UCSD-AML1 (cell line): ENCODE measurements around the gene HS3ST5.
"Not testable (repeated sequence)": the region's sequence is repeated elsewhere in the genome, so short reads cannot be mapped to it uniquely, and the experiment has no call there.

Experiments
- DNase-seq: peaks from one replicate; lab custom pipeline; 2025; ENCODE audit not compliant: unreplicated experiment; lab: John Stamatoyannopoulos, UW

HS3ST5 gene

GRCh38 chr6:114280239-114280982 lies 62.4 kb downstream of the HS3ST5 start:
- DNase-seq = no peak

DNA sequence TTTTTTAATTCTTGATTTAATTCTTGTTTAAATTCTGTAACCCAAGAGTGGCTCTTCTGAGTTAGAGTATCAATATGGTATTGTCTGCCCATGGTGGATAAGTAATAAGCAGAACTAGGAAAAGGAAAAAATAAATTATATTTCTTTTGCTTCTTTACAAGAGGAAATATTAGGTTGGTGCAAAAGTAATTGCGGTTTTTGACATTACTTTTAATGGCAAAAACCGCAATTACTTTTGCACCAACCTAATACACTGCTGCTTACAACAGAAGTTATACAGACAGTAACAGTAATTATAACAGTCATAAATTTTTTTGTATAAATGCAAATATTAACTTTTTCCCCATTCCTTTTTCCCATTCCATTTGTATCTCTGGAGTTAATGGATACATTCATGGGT lies 65.6 kb downstream of the HS3ST5 start:
- no peak for DNase-seq

- no peak for DNase-seq
Observed at GRCh38 chr6:114276783-114277182, 66.0 kb downstream of the HS3ST5 start.

- DNase-seq = no peak
Observed at GRCh38 chr6:114274836-114275235, 68.0 kb downstream of the HS3ST5 start.

GRCh38 chr6:114272582-114272981 lies 70.2 kb downstream of the HS3ST5 start:
- no peak for DNase-seq

DNA sequence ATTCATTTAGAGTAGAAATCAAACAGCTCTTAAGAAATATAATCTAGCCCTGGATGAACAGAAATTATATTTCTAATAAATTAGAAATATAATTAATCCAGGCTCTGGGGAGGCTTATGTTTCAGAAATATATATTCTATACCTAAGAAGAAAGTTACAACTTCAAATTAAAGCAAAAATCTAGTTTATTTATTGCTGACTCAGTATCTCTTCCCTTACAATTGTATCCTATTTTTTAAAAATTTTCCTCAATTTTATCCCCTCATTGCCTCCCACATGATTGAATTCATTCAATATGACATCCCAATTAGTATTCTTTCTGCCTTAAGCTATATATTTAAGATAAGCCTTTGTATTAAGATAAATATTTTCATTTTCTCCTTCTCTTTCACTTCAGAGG lies 71.4 kb downstream of the HS3ST5 start:
- DNase-seq = no peak

GRCh38 chr6:114267897-114268296 lies 74.9 kb downstream of the HS3ST5 start:
- no peak for DNase-seq

- DNase-seq = no peak
Observed at GRCh38 chr6:114260810-114261209, 82.0 kb downstream of the HS3ST5 start.

DNA sequence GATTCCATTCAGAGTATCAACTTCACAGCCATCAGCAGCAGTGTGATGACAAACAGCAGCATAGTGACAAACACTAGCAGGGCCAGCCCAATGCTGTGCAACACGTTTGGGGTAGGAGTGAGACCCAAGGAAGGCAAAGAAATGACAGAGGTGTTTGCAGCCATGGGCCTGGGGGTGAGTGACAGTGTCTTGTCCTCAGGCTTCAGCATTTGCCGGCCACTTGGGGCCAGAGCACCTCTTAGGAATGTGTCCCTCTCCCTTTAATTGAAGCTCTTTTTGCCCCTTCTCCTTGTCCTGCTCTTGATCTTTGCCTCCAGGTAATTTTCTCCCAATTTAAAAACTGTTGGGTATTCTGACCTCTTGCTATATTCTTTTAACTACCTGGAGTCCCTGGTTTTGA lies 84.4 kb downstream of the HS3ST5 start:
- DNase-seq = no peak

- no peak for DNase-seq
Observed at GRCh38 chr6:114253431-114253830, 89.4 kb downstream of the HS3ST5 start.

- no peak for DNase-seq
Observed at GRCh38 chr6:114249522-114249921, 93.3 kb downstream of the HS3ST5 start.

DNA sequence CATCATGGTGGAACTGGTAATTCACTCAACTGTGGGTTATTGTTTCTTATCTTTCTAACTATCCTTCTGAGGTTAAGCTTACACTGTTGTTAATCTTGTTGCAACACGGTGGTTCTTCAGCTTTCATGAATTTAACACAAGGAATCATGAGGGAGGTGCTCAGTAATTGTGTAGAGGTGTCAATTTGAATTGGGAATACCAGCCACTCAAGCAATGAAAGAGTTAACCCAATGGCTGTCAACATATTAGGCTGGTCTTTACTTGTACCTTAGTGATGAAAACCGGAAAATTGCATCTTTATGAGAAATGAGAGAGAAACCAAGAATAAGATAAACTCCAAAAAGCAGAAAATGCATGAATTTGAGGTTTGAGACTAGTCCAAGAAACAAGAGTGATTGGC lies 95.7 kb downstream of the HS3ST5 start:
- DNase-seq = no peak

DNA sequence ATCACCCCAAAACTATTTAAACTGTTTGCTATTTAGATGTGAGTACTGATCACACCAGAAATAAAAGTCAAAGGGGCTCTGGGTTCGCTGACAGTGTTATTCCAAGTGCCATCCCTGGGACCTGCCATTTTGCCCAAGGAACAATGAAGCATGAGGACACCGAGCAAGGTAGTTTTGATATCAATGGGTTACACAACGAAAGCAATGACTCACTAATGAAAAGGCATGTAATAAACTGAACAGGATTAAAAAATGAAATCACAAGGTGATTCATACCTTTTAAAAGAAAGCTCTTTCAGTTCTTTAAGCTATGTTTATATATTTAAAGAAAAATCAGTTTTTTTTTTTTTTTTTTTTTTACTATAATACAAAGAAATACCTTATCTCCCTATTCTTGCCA lies 102.0 kb downstream of the HS3ST5 start:
- no peak for DNase-seq

GRCh38 chr6:114228675-114229074 lies 114.1 kb downstream of the HS3ST5 start:
- DNase-seq = no peak

DNA sequence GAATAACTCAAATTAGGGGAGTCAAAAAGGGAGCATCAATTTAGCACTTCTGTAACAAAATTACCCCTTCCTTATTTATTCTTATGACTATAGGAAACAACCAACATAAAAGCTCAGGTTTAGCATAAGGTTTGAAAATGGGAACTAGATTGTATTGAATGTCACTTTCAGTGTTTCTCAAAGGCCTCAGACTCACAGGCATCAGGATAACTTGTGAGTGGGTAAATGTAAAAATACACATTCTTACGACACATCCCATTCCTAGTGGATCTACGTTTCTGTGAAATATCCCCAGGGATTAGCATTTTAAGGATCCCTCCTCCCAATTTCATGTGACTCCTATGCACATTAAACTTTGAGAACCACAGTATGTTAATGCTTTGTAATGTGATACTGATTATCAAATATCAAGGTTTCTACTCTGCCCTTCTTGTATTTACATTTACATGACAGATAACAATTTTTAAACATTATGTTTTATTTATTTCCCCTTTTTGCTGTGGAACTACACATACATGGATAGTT lies 114.8 kb downstream of the HS3ST5 start:
- no peak for DNase-seq

DNA sequence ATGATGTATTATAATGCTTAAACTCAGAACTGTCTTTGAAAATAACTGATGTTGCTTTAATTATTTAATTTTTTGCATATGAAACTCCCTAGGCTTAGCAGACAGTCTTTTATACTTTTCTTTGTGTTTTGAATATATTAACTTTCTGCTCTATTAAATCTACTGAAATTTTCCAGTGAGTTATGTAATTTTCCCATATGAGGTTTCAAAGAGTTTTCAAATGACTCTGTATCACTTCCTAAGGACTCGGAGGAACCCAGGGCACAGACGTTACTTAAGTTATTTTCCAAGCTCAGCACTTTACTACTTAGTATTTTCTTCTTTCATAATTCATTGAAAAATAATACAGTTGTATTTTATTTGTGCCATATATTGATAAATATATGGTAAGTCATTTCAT lies 122.6 kb downstream of the HS3ST5 start:
- DNase-seq = no peak

- no peak for DNase-seq
Observed at GRCh38 chr6:114218437-114219340, 124.1 kb downstream of the HS3ST5 start.

DNA sequence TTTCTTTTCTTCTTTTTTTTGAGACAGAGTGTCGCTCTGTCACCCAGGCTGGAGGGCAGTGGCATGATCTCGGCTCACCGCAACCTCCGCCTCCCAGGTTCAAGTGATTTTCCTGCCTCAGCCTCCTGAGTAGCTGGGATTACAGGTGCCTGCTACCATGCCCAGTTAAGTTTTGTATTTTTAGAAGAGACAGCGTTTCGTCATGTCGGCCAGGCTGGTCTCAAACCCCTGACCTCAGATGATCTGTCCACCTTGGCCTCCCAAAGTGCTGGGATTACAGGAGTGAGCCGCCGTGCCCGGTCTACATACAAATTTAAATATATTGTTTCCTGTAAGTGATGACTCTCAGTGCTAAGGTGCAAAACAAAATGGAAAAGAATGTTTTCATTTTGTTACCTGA lies 124.8 kb downstream of the HS3ST5 start:
- not testable (repeated sequence) for DNase-seq

GRCh38 chr6:114216789-114217467 lies 125.9 kb downstream of the HS3ST5 start:
- DNase-seq = no peak

DNA sequence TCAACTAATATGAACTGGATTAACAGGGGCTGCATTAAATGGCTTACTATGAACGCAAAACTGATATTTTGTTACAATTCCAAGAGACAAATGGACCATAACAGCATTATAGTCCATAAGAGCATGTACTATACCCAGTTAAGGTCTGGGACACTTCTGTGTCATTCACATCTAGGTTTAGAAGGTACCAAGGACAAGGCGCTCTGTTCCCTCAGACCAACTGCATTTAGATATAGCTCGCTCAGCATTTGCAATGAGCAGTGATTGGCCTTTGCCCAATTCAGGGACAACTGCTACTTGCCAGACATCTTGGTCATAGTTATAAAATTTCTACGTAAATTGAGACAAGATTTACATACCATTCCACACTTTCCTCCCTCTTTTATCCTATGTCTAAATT lies 132.4 kb downstream of the HS3ST5 start:
- no peak for DNase-seq

- DNase-seq = no peak
Observed at GRCh38 chr6:114203460-114203859, 139.4 kb downstream of the HS3ST5 start.
